ENCODE results near the gene RTKN2. TPM values are rescaled to one million over a fixed set of nuclear protein-coding genes. Genes with fewer than 3 reads are reported as not detected.
A peak's percentile ranks its signal among the peaks of the same experiment; 100 is the strongest.

RTKN2 gene, protein sequence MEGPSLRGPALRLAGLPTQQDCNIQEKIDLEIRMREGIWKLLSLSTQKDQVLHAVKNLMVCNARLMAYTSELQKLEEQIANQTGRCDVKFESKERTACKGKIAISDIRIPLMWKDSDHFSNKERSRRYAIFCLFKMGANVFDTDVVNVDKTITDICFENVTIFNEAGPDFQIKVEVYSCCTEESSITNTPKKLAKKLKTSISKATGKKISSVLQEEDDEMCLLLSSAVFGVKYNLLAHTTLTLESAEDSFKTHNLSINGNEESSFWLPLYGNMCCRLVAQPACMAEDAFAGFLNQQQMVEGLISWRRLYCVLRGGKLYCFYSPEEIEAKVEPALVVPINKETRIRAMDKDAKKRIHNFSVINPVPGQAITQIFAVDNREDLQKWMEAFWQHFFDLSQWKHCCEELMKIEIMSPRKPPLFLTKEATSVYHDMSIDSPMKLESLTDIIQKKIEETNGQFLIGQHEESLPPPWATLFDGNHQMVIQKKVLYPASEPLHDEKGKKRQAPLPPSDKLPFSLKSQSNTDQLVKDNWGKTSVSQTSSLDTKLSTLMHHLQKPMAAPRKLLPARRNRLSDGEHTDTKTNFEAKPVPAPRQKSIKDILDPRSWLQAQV
- polyA plus RNA-seq (2013, experiment 1 of 2) = 0.66 TPM
- 0.66 TPM for polyA plus RNA-seq (2013, experiment 2 of 2)

DNA sequence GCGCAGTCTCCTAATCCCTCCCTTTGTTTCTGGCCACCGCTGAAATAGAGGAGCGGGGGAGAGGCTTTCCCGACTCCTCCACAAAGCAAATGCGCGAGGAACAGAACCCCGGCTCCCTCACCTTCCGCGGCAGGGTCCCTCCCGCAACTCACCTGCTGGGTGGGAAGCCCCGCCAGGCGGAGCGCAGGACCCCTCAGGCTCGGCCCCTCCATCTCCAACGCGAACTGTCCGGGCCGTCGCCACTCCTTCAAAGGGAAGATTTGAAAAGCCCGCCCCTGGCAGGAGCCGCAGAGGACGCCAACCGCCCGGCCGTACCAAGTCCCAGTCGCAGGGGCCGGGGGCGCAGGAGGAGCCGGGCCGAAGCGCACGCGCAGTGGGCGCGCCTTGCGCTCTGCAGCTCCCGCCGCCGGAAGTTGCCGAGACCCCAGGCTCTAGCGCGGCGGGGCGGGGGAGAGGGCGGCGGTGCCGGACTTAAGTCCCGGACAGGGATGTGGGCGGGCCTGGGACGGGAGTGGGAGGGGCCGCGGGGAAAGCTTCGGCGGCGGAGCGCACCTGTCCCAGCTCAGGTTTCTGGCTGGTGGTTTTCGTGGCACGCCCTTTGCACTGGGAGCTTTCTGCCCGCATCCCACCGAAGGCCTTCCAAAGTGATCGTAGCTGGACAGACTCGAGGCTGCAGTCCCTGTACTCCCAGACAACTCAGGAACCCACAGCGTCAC lies at the start of gene RTKN2:
Gene RTKN2, minus strand, starts transcription at position 446 of the 716 bp plus-strand sequence. Its CDS starts 234 bp downstream, at position 212.
- Histone ChIP-seq H3K23ac (ENCODE audit: low read length in 2 of 2) (peak within 1 kb of the TSS in 1 of 2 experiments; percentile 41), H3K4me2 (ENCODE audit: low read length, poor library complexity, severe bottlenecking) (peak within 1 kb of the TSS; percentile 97), H3K4me1 (ENCODE audit: control insufficient read depth, insufficient read depth, low read depth, low read length) (no peaks in the 10 kb centered on the region), H3K4me3 (ENCODE audit: insufficient read depth in 1 of 2, low read depth in 1 of 2, low read length in 2 of 2) (peak within 1 kb of the TSS; percentile 83 to 85), H2AK5ac (ENCODE audit: low read length, severe bottlenecking) (no peak within 1 kb of the TSS), H2AFZ (ENCODE audit: low read depth, low read length) (peak within 1 kb of the TSS; percentile 87), H2BK12ac (ENCODE audit: low read length in 2 of 2) (peak within 1 kb of the TSS in 1 of 2 experiments; percentile 11), H3K18ac (ENCODE audit: low read depth in 1 of 2, low read length in 2 of 2) (peak within 1 kb of the TSS; percentile 34 to 68), H2BK15ac (ENCODE audit: low read depth, poor library complexity, severe bottlenecking) (peak within 1 kb of the TSS; percentile 36), H4K8ac (ENCODE audit: low read length) (peak within 1 kb of the TSS; percentile 89), H3K79me1 (replicated peaks; ENCODE audit: low read length, poor library complexity, severe bottlenecking) (peaks cover 8% of the 10 kb centered on the region), H2BK120ac (ENCODE audit: low read depth, low read length) (no peak within 1 kb of the TSS), H3K27ac (ENCODE audit: low read length, poor library complexity, severe bottlenecking) (peak within 1 kb of the TSS; percentile 53), H3K27me3 (ENCODE audit: control insufficient read depth in 1 of 2, insufficient read depth in 1 of 2, low read length in 2 of 2) (no peaks in the 10 kb centered on the region), H3K9me3 (ENCODE audit: control insufficient read depth, low read length) (no peaks in the 10 kb centered on the region), H4K91ac (ENCODE audit: low read length) (peak within 1 kb of the TSS; percentile 30), H2BK5ac (ENCODE audit: low read depth, low read length, poor library complexity, severe bottlenecking) (no peak within 1 kb of the TSS), H3K4ac (ENCODE audit: low read depth in 1 of 2, low read length in 2 of 2) (peak within 1 kb of the TSS in 1 of 2 experiments; percentile 57), H3K9ac (ENCODE audit: low read length) (peak within 1 kb of the TSS; percentile 75), H3K36me3 (ENCODE audit: control insufficient read depth in 1 of 2, insufficient read depth in 2 of 2, low read depth in 1 of 2, low read length in 2 of 2) (no peaks in the 10 kb centered on the region), H3K14ac (ENCODE audit: low read length in 2 of 2) (peak within 1 kb of the TSS in 1 of 2 experiments; percentile 7)
- WGBS = under 1% methylated on average over 45 of the region's 63 CpGs
- peak; percentile 88 for DNase-seq

DNA sequence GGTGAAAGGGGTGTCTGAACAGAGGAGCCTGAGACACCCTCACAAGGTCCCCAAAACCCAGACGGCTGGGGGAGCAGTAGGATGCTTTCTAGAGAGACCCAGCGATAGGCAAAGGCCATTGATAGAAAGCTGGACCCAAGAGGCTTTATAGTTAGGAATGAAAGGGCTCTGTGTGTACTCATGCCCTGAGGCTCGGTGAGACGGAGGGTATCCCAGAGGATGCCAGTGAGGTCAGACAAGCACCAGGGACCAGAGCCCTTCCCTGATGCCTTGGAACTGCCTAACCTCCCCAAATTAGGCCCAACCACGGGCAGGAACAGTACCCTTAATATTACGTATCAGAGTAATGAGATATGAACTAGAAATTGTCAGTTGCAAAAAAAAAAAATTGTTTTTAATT lies 48.6 kb upstream of the RTKN2 start:
- Histone ChIP-seq H3K4me1 (ENCODE audit: control insufficient read depth, insufficient read depth, low read depth, low read length) (no peaks in the 10 kb centered on the region), H3K79me1 (replicated peaks; ENCODE audit: low read length, poor library complexity, severe bottlenecking) (no peaks in the 10 kb centered on the region), H2BK15ac (ENCODE audit: low read depth, poor library complexity, severe bottlenecking) (no peak overlapping the region), H3K18ac (ENCODE audit: low read depth in 1 of 2, low read length in 2 of 2) (no peak overlapping the region), H3K27ac (ENCODE audit: low read length, poor library complexity, severe bottlenecking) (no peak overlapping the region), H2BK120ac (ENCODE audit: low read depth, low read length) (no peak overlapping the region), H3K9me3 (ENCODE audit: control insufficient read depth, low read length) (no peaks in the 10 kb centered on the region), H4K8ac (ENCODE audit: low read length) (no peak overlapping the region), H3K14ac (ENCODE audit: low read length in 2 of 2) (no peak overlapping the region), H4K91ac (ENCODE audit: low read length) (no peak overlapping the region), H3K4me3 (ENCODE audit: insufficient read depth in 1 of 2, low read depth in 1 of 2, low read length in 2 of 2) (no peak overlapping the region), H3K36me3 (ENCODE audit: control insufficient read depth in 1 of 2, insufficient read depth in 2 of 2, low read depth in 1 of 2, low read length in 2 of 2) (no peaks in the 10 kb centered on the region), H2AK5ac (ENCODE audit: low read length, severe bottlenecking) (no peak overlapping the region), H3K4ac (ENCODE audit: low read depth in 1 of 2, low read length in 2 of 2) (no peak overlapping the region), H2AFZ (ENCODE audit: low read depth, low read length) (no peak overlapping the region), H2BK5ac (ENCODE audit: low read depth, low read length, poor library complexity, severe bottlenecking) (no peak overlapping the region), H3K23ac (ENCODE audit: low read length in 2 of 2) (no peak overlapping the region), H3K9ac (ENCODE audit: low read length) (no peak overlapping the region), H3K27me3 (ENCODE audit: control insufficient read depth in 1 of 2, insufficient read depth in 1 of 2, low read length in 2 of 2) (no peaks in the 10 kb centered on the region), H3K4me2 (ENCODE audit: low read length, poor library complexity, severe bottlenecking) (no peak overlapping the region), H2BK12ac (ENCODE audit: low read length in 2 of 2) (no peak overlapping the region)
- 87% methylated on average over 4 of the region's 6 CpGs for WGBS
- no peak for DNase-seq

DNA sequence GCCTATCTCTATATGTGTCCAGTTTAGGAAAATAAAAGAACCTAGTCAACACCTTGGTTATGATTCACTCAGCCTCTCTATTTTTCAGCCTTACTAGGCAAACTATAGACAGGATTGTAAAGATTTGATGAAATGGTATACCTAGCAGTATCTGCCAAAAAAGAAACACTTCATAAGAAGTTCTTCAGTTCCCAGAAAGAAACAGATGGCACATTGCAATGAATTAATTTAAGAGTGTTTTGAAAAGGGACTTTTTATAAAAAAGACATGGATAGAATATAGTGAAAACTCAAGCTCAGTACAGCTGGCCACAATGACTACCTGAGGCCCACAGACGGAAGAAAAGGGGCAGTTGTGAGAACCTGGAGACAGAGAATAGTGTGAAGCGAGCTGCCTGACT lies 40.6 kb upstream of the RTKN2 start:
- Histone ChIP-seq H4K91ac (ENCODE audit: low read length) (no peak overlapping the region), H3K4ac (ENCODE audit: low read depth in 1 of 2, low read length in 2 of 2) (no peak overlapping the region), H2AK5ac (ENCODE audit: low read length, severe bottlenecking) (no peak overlapping the region), H3K27me3 (ENCODE audit: control insufficient read depth in 1 of 2, insufficient read depth in 1 of 2, low read length in 2 of 2) (peaks cover 0 to 3% of the 10 kb centered on the region in 2 experiments), H2AFZ (ENCODE audit: low read depth, low read length) (no peak overlapping the region), H3K4me3 (ENCODE audit: insufficient read depth in 1 of 2, low read depth in 1 of 2, low read length in 2 of 2) (no peak overlapping the region), H3K4me2 (ENCODE audit: low read length, poor library complexity, severe bottlenecking) (no peak overlapping the region), H2BK5ac (ENCODE audit: low read depth, low read length, poor library complexity, severe bottlenecking) (no peak overlapping the region), H3K9ac (ENCODE audit: low read length) (no peak overlapping the region), H2BK120ac (ENCODE audit: low read depth, low read length) (no peak overlapping the region), H4K8ac (ENCODE audit: low read length) (no peak overlapping the region), H3K36me3 (ENCODE audit: control insufficient read depth in 1 of 2, insufficient read depth in 2 of 2, low read depth in 1 of 2, low read length in 2 of 2) (no peaks in the 10 kb centered on the region), H3K4me1 (ENCODE audit: control insufficient read depth, insufficient read depth, low read depth, low read length) (no peaks in the 10 kb centered on the region), H3K14ac (ENCODE audit: low read length in 2 of 2) (no peak overlapping the region), H3K27ac (ENCODE audit: low read length, poor library complexity, severe bottlenecking) (no peak overlapping the region), H2BK12ac (ENCODE audit: low read length in 2 of 2) (no peak overlapping the region), H3K9me3 (ENCODE audit: control insufficient read depth, low read length) (no peaks in the 10 kb centered on the region), H2BK15ac (ENCODE audit: low read depth, poor library complexity, severe bottlenecking) (no peak overlapping the region), H3K79me1 (replicated peaks; ENCODE audit: low read length, poor library complexity, severe bottlenecking) (no peaks in the 10 kb centered on the region), H3K23ac (ENCODE audit: low read length in 2 of 2) (no peak overlapping the region), H3K18ac (ENCODE audit: low read depth in 1 of 2, low read length in 2 of 2) (no peak overlapping the region)
- no peak for DNase-seq
- 74% methylated on average over 2 of the region's 2 CpGs for WGBS

DNA sequence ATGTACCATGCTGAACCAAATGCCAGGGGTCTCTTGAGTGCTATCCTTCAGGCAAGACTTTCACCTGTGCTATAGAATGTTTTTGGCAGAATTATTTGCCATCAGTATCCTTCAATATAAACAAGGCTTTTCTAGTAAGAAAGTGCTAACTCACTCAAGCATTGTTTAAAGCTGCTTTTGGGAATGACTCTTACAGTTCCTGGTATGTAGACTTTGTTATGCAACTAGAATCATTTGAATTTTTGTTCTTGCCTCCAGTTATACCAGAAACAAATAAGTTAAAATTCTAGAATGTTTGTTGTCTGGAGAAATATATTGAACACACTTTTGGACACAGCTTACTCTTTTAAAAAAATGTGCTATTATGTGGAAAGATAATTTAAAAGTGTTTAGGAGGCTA lies 39.5 kb upstream of the RTKN2 start:
- H3K27me3 ChIP-seq (ENCODE audit: control insufficient read depth in 1 of 2, insufficient read depth in 1 of 2, low read length in 2 of 2) = peaks cover 0 to 3% of the 10 kb centered on the region in 2 experiments

More for the DNA sequence above, 39.5 kb upstream of the RTKN2 start:
- H2BK12ac ChIP-seq (ENCODE audit: low read length in 2 of 2) = no peak overlapping the region
- no peak overlapping the region for H3K27ac ChIP-seq (ENCODE audit: low read length, poor library complexity, severe bottlenecking)
- no peaks in the 10 kb centered on the region for H3K79me1 ChIP-seq (replicated peaks; ENCODE audit: low read length, poor library complexity, severe bottlenecking)
- no peak overlapping the region for H4K8ac ChIP-seq (ENCODE audit: low read length)
- no peak overlapping the region for H2AFZ ChIP-seq (ENCODE audit: low read depth, low read length)
- H3K36me3 ChIP-seq (ENCODE audit: control insufficient read depth in 1 of 2, insufficient read depth in 2 of 2, low read depth in 1 of 2, low read length in 2 of 2) = no peaks in the 10 kb centered on the region
- no peak overlapping the region for H2BK15ac ChIP-seq (ENCODE audit: low read depth, poor library complexity, severe bottlenecking)
- no peak overlapping the region for H2BK5ac ChIP-seq (ENCODE audit: low read depth, low read length, poor library complexity, severe bottlenecking)
- no peak overlapping the region for H3K18ac ChIP-seq (ENCODE audit: low read depth in 1 of 2, low read length in 2 of 2)
- H3K4me1 ChIP-seq (ENCODE audit: control insufficient read depth, insufficient read depth, low read depth, low read length) = no peaks in the 10 kb centered on the region
- H3K9me3 ChIP-seq (ENCODE audit: control insufficient read depth, low read length) = no peaks in the 10 kb centered on the region
- no peak for DNase-seq
- H3K4me3 ChIP-seq (ENCODE audit: insufficient read depth in 1 of 2, low read depth in 1 of 2, low read length in 2 of 2) = no peak overlapping the region
- no peak overlapping the region for H4K91ac ChIP-seq (ENCODE audit: low read length)
- no peak overlapping the region for H2BK120ac ChIP-seq (ENCODE audit: low read depth, low read length)
- H3K9ac ChIP-seq (ENCODE audit: low read length) = no peak overlapping the region
- no peak overlapping the region for H3K14ac ChIP-seq (ENCODE audit: low read length in 2 of 2)
- no peak overlapping the region for H2AK5ac ChIP-seq (ENCODE audit: low read length, severe bottlenecking)
- H3K4ac ChIP-seq (ENCODE audit: low read depth in 1 of 2, low read length in 2 of 2) = no peak overlapping the region
- no peak overlapping the region for H3K23ac ChIP-seq (ENCODE audit: low read length in 2 of 2)
- H3K4me2 ChIP-seq (ENCODE audit: low read length, poor library complexity, severe bottlenecking) = no peak overlapping the region
